ENCODE results near the gene GPR65. TPM values are rescaled to one million over a fixed set of nuclear protein-coding genes. Genes with fewer than 3 reads are reported as not detected.
"Not testable (repeated sequence)": the region's sequence is repeated elsewhere in the genome, so short reads cannot be mapped to it uniquely, and the experiment has no call there.

The GPR65 gene
- total RNA-seq, 1 experiment from 2014 or later: 0.04 TPM

- DNase-seq: peak in 1 of 2 experiments; percentile 37
- H3K27me3 ChIP-seq: no peaks in the 10 kb centered on the region
- H3K9me3 ChIP-seq (replicated peaks): no peaks in the 10 kb centered on the region
- H3K27ac ChIP-seq: no peak overlapping the region
- H3K4me1 ChIP-seq: peaks cover 8% of the 10 kb centered on the region; the same call in 1 of the 2 replicates
- no peaks in the 10 kb centered on the region for H3K36me3 ChIP-seq
- no peak overlapping the region for H3K4me3 ChIP-seq
These were observed 8.9 kb downstream of the GPR65 start for GRCh38 chr14:88013750-88014349.

DNA sequence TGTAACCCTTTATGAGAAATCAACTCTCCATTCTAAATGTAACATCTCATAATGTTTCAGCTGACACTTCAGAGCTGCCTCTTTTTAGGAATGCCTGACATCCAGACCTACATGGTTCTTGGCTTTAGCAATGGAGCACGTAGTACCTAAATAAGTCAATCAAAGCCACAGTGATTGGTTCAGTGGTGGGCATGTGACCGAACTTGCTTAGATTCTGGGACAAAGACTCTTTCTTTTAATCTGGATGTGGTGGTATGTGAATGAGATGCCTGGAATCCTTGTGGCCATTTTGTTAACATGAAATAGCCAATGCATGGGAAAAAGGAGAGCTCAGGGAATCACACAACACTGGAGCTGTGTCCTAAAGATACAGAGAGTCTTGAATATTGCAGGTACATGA is 11.8 kb downstream of the GPR65 start:
- Histone ChIP-seq H3K27ac (no peak overlapping the region), H3K4me1 (no peaks in the 10 kb centered on the region), H3K36me3 (no peaks in the 10 kb centered on the region), H3K4me3 (no peak overlapping the region), H3K27me3 (no peaks in the 10 kb centered on the region), H3K9me3 (replicated peaks) (no peaks in the 10 kb centered on the region)
- DNase-seq: no peak

DNA sequence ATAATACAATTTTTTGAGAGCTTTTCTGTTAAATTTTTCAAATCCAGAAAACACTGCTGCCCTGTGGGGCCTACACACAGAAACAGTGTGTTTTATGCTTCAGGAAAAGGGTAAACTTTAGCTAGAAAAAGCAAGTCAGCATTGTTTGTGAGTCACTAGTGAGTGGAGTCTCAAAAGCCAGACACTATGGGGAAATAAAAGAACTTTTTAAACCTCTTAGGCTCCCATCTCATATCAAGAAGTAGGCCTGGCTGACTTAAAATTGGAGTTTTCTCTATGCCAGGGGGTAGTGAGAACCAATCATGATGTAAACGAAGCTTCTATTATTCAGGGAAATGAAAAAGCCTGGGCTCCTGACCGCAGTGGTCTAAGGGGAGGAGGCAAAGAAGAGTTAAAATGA is 12.6 kb downstream of the GPR65 start:
- no peak overlapping the region for H3K4me3 ChIP-seq
- no peaks in the 10 kb centered on the region for H3K4me1 ChIP-seq
- no peaks in the 10 kb centered on the region for H3K36me3 ChIP-seq
- no peaks in the 10 kb centered on the region for H3K27me3 ChIP-seq
- no peak for DNase-seq
- no peaks in the 10 kb centered on the region for H3K9me3 ChIP-seq (replicated peaks)
- H3K27ac ChIP-seq: no peak overlapping the region

DNA sequence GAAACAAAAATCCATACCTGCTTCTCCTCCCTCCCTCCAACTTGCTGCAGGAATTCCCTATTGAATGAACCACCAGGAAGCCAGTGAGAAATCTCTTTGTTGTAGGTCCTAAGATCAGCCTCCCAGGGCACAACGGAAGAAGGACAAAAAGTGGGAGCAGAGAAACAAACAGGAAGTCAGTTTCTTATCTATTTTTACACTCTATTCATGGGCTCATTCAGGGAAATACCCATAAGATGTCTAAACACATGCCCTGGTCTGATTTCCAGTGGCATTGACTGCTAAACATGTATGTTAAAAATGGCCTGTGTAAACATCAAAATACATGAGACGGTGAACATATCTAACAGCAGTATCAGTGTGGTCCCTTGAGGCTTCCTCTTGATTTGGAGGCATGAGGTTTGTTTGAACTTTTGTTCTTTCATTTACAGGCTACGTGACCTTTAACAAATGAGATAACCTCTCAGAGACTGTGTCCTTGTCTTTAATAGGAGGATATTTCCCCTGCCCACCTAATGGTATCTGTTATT is 18.8 kb downstream of the GPR65 start:
- no peak overlapping the region for H3K27ac ChIP-seq
- no peaks in the 10 kb centered on the region for H3K9me3 ChIP-seq (replicated peaks)
- no peaks in the 10 kb centered on the region for H3K27me3 ChIP-seq
- no peak overlapping the region for H3K4me3 ChIP-seq
- peaks cover 9% of the 10 kb centered on the region; the same call in 1 of the 2 replicates for H3K4me1 ChIP-seq
- DNase-seq: no peak
- no peaks in the 10 kb centered on the region for H3K36me3 ChIP-seq

- not testable (repeated sequence) for H3K9me3 ChIP-seq (replicated peaks); H3K36me3 ChIP-seq; H3K4me3 ChIP-seq; H3K4me1 ChIP-seq; H3K27me3 ChIP-seq; H3K27ac ChIP-seq
- peak in 1 of 2 experiments; percentile 6 for DNase-seq
These were observed 19.5 kb downstream of the GPR65 start for GRCh38 chr14:88024252-88025086.

DNA sequence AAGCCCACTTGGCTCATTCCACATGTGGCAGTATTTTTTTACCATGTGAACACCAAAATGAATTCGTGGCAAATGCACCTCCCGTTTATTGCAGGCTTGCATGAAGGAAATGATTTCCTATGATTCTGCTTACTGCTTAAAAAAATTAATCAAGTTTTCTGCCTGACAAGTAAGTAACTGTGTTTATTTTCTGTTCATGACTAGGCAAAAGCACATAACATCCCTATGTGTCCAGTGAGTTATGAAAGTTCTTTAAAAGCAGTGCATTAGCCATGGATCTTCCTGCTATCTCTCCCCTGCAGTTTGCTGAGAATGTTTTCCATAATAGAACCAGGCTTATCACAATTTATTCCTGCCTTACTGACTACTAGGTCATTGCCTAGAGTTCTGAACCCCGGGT is 20.4 kb downstream of the GPR65 start:
- Histone ChIP-seq H3K27ac (no peak overlapping the region), H3K9me3 (replicated peaks) (no peaks in the 10 kb centered on the region), H3K36me3 (no peaks in the 10 kb centered on the region), H3K27me3 (no peaks in the 10 kb centered on the region), H3K4me3 (no peak overlapping the region), H3K4me1 (peaks cover 9% of the 10 kb centered on the region; the same call in 1 of the 2 replicates)
- no peak for DNase-seq

DNA sequence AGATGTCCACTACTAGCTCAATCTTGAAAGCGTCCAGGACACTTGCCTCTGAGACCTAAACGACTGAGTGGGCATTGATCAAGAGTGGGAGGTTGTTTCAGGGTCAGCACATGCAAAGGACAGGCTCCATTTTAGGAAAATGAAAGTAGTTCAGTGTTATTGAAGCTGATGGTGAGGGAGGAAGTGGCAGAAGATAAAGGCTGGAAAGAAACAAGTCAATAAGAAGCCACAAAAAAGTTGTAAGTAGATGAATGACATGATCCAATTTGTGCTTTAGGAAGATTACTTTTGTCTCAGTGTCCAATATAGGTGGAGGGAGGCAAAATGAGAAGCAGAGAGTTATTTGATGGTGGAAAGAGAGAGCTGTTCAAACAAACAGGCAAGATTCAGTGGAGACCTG is 22.0 kb downstream of the GPR65 start:
- no peaks in the 10 kb centered on the region for H3K27me3 ChIP-seq
- H3K27ac ChIP-seq: no peak overlapping the region

DNA sequence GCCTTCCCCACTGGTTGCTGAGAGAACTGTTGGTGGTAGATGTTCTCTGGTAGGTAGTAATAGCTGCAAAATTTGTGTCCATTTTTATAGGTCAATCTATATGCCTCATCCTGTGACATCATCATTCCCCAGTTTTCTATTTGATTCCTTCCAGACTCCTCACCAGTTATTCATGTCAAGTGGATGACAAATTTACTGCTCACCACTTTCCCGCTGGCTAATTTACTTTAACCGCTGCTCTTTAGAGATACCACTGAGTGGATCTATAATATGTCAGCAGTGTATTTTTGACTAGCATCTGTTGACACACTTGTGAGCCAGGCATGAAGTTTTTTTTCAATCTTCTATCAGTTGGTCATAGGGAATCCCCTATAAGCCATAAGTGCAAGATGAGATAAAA is 24.6 kb downstream of the GPR65 start:
- Histone ChIP-seq H3K36me3 (no peaks in the 10 kb centered on the region), H3K27ac (no peak overlapping the region), H3K4me3 (no peak overlapping the region), H3K9me3 (replicated peaks) (no peaks in the 10 kb centered on the region), H3K4me1 (no peaks in the 10 kb centered on the region; the same call in 1 of the 2 replicates), H3K27me3 (no peaks in the 10 kb centered on the region)
- no peak for DNase-seq

More for the DNA sequence above, 22.0 kb downstream of the GPR65 start:
- H3K36me3 ChIP-seq: no peaks in the 10 kb centered on the region
- no peak overlapping the region for H3K4me3 ChIP-seq
- no peaks in the 10 kb centered on the region for H3K9me3 ChIP-seq (replicated peaks)
- DNase-seq: no peak
- peaks cover 9% of the 10 kb centered on the region; the same call in 1 of the 2 replicates for H3K4me1 ChIP-seq

GRCh38 chr14:88030079-88030478 is 25.1 kb downstream of the GPR65 start:
- no peaks in the 10 kb centered on the region for H3K4me1 ChIP-seq
- no peak for DNase-seq
- no peaks in the 10 kb centered on the region for H3K27me3 ChIP-seq
- no peak overlapping the region for H3K4me3 ChIP-seq
- no peaks in the 10 kb centered on the region for H3K36me3 ChIP-seq
- H3K9me3 ChIP-seq (replicated peaks): no peaks in the 10 kb centered on the region
- no peak overlapping the region for H3K27ac ChIP-seq

DNA sequence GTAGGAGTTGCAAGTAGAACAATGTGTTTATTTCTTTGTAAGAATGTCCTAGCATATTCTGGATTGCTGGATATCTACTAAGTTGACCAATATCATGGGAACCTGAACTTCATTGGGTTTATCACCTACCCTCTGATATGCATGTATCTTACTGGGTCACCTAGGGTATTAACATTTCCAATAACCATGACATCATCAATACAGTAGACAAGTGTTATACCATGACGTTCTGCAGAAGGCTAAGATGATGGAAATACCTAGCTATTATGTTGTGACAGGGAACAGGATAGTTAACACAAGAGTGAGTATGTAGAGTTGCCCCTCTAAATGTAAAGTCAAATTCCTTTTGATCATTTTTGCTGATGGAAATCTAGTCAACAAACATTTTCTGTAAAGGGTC is 26.0 kb downstream of the GPR65 start:
- H3K27me3 ChIP-seq: no peaks in the 10 kb centered on the region
- H3K9me3 ChIP-seq (replicated peaks): no peaks in the 10 kb centered on the region
- H3K4me1 ChIP-seq: no peaks in the 10 kb centered on the region
- H3K36me3 ChIP-seq: no peaks in the 10 kb centered on the region
- H3K4me3 ChIP-seq: no peak overlapping the region
- no peak overlapping the region for H3K27ac ChIP-seq
- no peak for DNase-seq

DNA sequence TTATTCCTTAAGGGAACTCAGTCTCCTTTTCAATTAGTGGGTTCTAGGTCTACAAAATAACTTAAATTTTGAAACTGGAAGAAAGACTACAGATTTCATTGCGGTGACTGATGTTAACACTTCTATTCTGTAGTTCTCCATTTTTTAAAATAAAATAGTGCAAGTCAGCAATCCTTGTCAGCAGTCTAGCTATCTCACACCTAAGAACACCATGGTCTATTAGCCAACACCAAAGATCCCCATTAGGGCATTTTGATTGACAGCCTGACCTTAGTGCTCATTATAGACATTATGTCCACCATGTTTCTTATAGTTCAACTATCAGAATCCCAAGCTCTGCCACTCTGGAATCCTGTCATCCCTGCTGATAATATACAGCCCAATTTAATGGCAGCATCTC is 27.4 kb downstream of the GPR65 start:
- no peaks in the 10 kb centered on the region for H3K4me1 ChIP-seq

GRCh38 chr14:88034076-88034475 is 29.1 kb downstream of the GPR65 start:
- Histone ChIP-seq H3K4me1 (no peaks in the 10 kb centered on the region), H3K27me3 (no peaks in the 10 kb centered on the region), H3K9me3 (replicated peaks) (no peaks in the 10 kb centered on the region), H3K27ac (no peak overlapping the region), H3K4me3 (no peak overlapping the region), H3K36me3 (no peaks in the 10 kb centered on the region)
- DNase-seq: no peak

More for the DNA sequence above, 27.4 kb downstream of the GPR65 start:
- Histone ChIP-seq H3K9me3 (replicated peaks) (no peaks in the 10 kb centered on the region), H3K4me3 (no peak overlapping the region), H3K36me3 (no peaks in the 10 kb centered on the region), H3K27ac (no peak overlapping the region), H3K27me3 (no peaks in the 10 kb centered on the region)
- DNase-seq: no peak

DNA sequence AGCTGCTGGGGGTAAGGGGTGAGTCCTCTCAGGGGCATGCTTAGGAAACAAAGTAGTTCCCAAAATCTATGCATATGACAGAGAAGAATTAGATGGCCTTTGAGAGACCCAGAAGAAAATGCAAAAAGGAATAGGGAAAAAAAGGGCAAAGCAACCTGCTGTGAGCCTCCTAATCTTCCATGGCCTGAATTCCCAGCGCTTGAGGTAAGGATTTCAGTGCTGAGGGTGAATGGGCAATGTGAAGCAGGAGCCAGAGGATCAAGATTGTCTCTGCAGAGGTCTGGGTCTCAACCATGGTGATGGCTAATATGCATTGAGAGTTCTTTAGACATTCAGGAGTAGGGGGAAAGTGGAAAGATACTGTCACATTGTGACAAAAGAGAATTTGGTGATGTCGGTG is 31.5 kb downstream of the GPR65 start:
- Histone ChIP-seq H3K9me3 (replicated peaks) (no peaks in the 10 kb centered on the region), H3K4me1 (no peaks in the 10 kb centered on the region), H3K27ac (no peak overlapping the region), H3K4me3 (no peak overlapping the region), H3K27me3 (no peaks in the 10 kb centered on the region), H3K36me3 (no peaks in the 10 kb centered on the region)
- DNase-seq: no peak

GRCh38 chr14:88037325-88037724 is 32.4 kb downstream of the GPR65 start:
- Histone ChIP-seq H3K9me3 (replicated peaks) (no peaks in the 10 kb centered on the region), H3K4me3 (no peak overlapping the region), H3K27ac (no peak overlapping the region), H3K36me3 (no peaks in the 10 kb centered on the region), H3K4me1 (no peaks in the 10 kb centered on the region), H3K27me3 (no peaks in the 10 kb centered on the region)
- no peak for DNase-seq

GRCh38 chr14:88039197-88039596 is 34.3 kb downstream of the GPR65 start:
- Histone ChIP-seq H3K9me3 (replicated peaks) (no peaks in the 10 kb centered on the region), H3K4me3 (no peak overlapping the region), H3K27me3 (no peaks in the 10 kb centered on the region), H3K4me1 (no peaks in the 10 kb centered on the region), H3K36me3 (no peaks in the 10 kb centered on the region), H3K27ac (no peak overlapping the region)
- DNase-seq: no peak

Data from SJCRH30 (cell line).